ENCODE measurements around the gene ATF6.

GRCh38 chr1:161866241-161866640, 100.1 kb downstream of the ATF6 start:
- no peak for TF ChIP-seq CTCF (IDR thresholded peaks at IDR 0.05; ENCODE audit: low read length)
- no peak for TF ChIP-seq EZH2 (optimal IDR thresholded peaks at IDR 0.05; ENCODE audit: low read depth, low read length)
- no peak for TF ChIP-seq EZH2phosphoT487 (IDR thresholded peaks at IDR 0.05; ENCODE audit: low read length)

All from MM.1S (cell line).